Right hindlimb (tissue), 1 donor: ENCODE measurements around the gene TTC38.

Source experiments
- DNase-seq: peaks from one replicate; pipeline ENCODE4 v3.0.0-alpha.2; 2018

The TTC38 gene

DNA sequence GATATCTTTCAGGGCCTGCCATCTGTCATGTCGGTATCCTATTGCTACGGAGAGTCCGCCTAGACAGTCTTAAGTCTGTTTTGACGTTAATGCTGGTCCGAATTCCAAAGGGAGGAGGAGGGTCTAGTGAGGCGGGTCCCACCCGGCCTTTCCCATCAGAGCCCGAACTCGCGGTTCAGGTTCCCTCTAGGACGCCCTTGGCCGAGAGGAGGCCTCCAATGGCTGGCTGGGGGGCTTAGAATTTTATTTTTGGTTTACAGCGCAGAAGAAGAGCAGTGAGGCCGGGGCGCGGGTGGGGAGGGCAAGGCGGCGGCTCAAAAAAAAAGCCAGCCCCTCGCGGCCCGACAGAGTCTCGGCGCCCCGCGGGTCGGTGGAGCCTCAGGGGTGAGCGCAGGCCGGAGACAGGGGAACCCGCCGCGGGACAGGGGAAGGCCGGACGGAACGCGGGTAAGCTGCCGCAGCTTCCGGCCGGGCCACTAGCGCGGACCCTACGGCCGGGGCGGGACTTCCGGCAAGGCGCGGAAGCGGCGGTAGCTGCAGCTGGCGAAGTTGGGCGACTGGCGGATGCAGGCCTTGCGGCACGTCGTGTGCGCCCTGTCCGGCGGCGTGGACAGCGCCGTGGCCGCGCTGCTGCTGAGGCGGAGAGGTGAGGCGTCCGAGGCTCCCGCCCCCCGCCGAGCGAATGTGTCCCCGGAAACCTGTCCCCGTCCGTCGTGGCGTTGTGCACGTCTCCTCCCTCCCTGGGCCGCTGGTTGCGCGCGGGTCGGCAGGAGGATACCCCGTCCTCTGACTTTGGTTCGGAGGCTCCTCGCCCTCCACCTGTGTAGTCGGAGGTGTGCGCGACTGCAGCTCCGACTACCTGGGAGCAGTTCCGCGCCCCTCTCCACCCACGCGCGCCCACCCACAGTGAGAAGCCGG lies 67.7 kb downstream of the TTC38 start, which contains the start of gene TRMU:
Gene TRMU (plus strand): TSS at position 514 of the 918 bp plus-strand sequence. CDS start 51 bp downstream, at position 565.
- peak; percentile 90 for DNase-seq

DNA sequence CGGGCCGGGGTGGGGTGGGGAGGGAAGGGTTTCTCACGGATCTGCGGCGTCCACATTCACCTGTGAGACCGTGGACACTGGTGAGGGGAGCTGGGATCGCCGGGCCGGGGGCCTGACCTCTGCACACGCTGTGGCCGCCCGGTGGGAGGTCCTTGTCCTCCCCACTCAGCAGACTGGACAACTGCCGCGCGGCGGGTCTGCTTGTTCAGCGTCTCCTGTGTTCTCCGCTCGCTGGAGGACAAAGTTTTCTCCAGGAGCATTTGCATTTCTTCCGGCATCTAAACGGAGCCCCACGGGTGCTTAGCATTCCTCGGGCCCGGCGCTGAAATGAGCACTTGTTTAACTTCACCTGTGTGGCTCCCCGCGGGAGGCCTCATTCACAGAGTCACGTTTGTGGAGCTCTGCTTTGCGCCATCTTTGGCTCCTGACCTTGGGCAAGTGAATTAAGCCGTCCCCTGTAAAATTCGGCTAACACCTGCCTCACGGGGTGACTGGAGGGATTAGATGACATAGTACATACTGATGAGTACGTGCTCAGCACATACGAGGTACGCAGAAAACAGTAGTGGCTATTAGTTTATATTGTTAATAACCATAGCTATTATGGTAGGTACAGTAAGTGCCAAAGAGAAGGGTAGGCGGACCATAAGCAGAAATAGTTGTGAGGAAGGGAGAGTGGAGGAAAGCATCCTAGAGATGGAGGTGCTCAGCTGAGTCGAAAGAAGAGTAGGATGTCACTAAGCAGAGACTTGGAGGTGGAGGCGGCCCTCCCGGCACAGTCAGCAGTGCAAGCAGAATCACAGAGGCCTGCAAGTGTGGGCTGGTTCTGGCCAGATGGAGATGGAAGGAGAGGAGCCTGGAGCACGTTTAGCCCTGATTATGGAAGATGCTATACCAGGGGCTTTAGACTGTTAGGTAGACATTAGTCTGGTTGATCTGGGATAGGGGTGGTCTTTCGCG lies 68.6 kb downstream of the TTC38 start:
- no peak for DNase-seq

DNA sequence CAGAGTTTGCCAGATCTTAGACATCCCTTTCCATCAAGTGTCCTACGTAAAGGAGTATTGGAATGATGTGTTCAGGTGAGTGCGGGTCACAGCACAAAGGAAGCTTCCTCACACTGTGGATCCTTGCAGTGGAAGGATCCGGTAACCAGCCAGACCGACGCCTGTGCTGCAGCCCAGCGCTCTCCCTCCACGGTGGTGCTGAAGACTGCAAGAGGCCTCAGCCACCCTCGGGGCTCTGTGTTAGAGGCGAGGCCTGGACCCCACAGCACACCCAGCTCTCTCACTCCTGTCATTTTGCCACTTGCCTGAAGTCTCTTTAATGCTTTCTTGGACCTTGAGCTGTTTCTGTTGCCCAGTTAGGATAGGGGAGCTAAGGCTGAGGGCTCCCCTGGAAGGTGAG lies 70.1 kb downstream of the TTC38 start:
- DNase-seq: no peak

DNA sequence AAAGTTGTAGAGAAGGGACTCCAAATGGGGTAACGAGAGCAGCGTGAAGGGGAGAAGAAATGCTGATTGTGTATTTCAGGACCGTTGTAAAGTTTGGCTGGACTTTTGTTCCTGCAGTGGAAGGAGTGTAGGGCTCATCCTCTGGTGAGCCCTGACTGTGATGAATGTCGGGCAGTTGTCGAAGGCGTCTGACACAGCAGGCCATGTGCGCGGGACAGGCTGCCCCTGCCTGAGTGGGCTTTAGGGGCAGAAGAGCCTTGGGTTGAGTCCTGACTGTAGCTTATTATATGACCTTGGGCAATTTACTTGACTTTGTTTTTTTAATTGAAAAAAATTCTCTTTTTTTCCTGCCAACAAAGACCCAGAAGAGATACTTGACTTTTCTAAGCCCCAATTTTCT lies 70.8 kb downstream of the TTC38 start:
- no peak for DNase-seq

DNA sequence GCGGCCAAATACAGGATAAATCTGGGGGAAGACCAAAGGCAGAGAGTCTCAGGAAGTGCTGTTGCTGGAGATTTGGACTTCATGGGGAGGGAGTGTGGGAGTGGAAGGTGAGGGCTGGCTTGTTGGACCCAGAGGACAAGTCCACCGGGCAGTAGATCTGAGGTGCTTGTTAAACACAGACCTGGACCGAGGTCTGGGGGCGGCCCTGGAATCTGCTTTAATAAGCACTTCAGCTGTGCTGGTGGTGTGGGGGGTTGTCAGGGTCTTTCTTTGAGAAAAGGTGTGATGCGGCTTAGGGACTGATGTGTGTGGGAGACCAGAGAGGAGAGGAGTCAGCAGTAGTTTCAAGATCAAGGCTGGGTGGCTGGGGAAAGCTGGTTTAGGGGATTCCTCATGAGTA lies 72.1 kb downstream of the TTC38 start:
- DNase-seq: no peak

DNA sequence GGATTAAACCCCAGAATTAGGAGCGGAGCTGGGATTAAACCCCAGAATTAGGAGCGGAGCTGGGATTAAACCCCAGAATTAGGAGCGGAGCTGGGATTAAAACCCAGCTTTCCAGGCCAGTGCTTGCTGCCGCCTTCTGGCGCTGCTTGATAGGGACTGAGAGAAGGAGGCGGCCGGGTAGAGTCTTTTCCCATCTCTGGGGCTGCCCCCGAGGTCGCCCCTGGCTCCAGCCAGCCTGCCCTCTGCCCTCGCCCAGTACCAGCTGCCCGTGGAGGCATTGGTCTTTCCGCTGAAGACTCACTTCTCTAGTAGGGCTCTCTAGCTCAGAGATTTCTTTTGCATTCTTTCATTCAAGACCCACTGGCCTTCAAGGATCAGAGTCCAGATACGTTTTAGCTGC lies 72.9 kb downstream of the TTC38 start:
- no peak for DNase-seq
